Stimulated activated naive CD8-positive, alpha-beta T cell treated with anti-CD3 and anti-CD28 coated beads, Interleukin-15, amount 100 ng/mL, for 72 hours (primary cell): ENCODE measurements around the gene PTPRD.
"Not testable (repeated sequence)": the region's sequence is repeated elsewhere in the genome, so short reads cannot be mapped to it uniquely, and the experiment has no call there.

Experiments
- ATAC-seq: fragments of 150-1000 bp; cut with Tn5 transposase; 2 replicates; pipeline ENCODE4 v1.10.0; 2021; ENCODE audit warnings: mild to moderate bottlenecking, moderate library complexity
- DNase-seq, 2 donors: peaks; one replicate each; pipeline ENCODE4 v3.0.0; 2021 to 2022
- H3K27ac Mint-ChIP-seq, 2 donors: one replicate each; pipeline ENCODE4 v1.8.0; 2022; ENCODE audit warnings: mild to moderate bottlenecking in 2 of 2, mixed read lengths in 2 of 2, moderate library complexity in 2 of 2
- H3K27me3 Mint-ChIP-seq: one replicate; pipeline ENCODE4 v1.8.0; 2022; ENCODE audit warnings: mixed read lengths
- H3K4me1 Mint-ChIP-seq: one replicate; pipeline ENCODE4 v1.8.0; 2022; ENCODE audit warnings: mild to moderate bottlenecking, mixed read lengths
- H3K4me3 Mint-ChIP-seq, 2 donors: one replicate each; pipeline ENCODE4 v1.8.0; 2022; ENCODE audit warnings: mild to moderate bottlenecking in 2 of 2, mixed read lengths in 2 of 2, moderate library complexity in 1 of 2
- H3K9me3 Mint-ChIP-seq, 2 donors: one replicate each; pipeline ENCODE4 v1.8.0; 2022; ENCODE audit warnings: mixed read lengths in 2 of 2

PTPRD gene

GRCh38 chr9:9108641-9109040, 1504.2 kb downstream of the PTPRD start:
- Mint-ChIP-seq H3K9me3 (peaks cover 5 to 7% of the 10 kb centered on the region in 2 donors), H3K4me3 (no peak overlapping the region), H3K27ac (no peak overlapping the region), H3K4me1 (no peaks in the 10 kb centered on the region), H3K27me3 (no peaks in the 10 kb centered on the region)
- no peak for DNase-seq
- no peak for ATAC-seq

GRCh38 chr9:9102295-9102694, 1510.5 kb downstream of the PTPRD start:
- ATAC-seq, result no peak
- H3K9me3 Mint-ChIP-seq, result peaks cover 0 to 7% of the 10 kb centered on the region in 2 donors
- no peaks in the 10 kb centered on the region for H3K4me1 Mint-ChIP-seq

GRCh38 chr9:9100070-9100469, 1512.7 kb downstream of the PTPRD start:
- Mint-ChIP-seq H3K9me3 (peaks cover 0 to 7% of the 10 kb centered on the region in 2 donors), H3K27ac (no peak overlapping the region), H3K4me3 (no peak overlapping the region), H3K27me3 (no peaks in the 10 kb centered on the region), H3K4me1 (no peaks in the 10 kb centered on the region)
- DNase-seq (no peak), ATAC-seq (no peak)

More at GRCh38 chr9:9102295-9102694, 1510.5 kb downstream of the PTPRD start:
- H3K27me3 Mint-ChIP-seq, result no peaks in the 10 kb centered on the region
- H3K4me3 Mint-ChIP-seq, result no peak overlapping the region
- no peak for DNase-seq
- no peak overlapping the region for H3K27ac Mint-ChIP-seq

- Mint-ChIP-seq H3K9me3 (peaks cover 0 to 4% of the 10 kb centered on the region in 2 donors), H3K4me1 (no peaks in the 10 kb centered on the region), H3K4me3 (no peak overlapping the region), H3K27ac (no peak overlapping the region), H3K27me3 (no peaks in the 10 kb centered on the region)
- DNase-seq (no peak), ATAC-seq (no peak)
These were observed 1513.2 kb downstream of the PTPRD start for GRCh38 chr9:9099646-9100045.

- not testable (repeated sequence) for H3K9me3 Mint-ChIP-seq, H3K27ac Mint-ChIP-seq, H3K27me3 Mint-ChIP-seq, H3K4me3 Mint-ChIP-seq, H3K4me1 Mint-ChIP-seq, ATAC-seq, DNase-seq
These were observed 1515.5 kb downstream of the PTPRD start for GRCh38 chr9:9097254-9097653.

- Mint-ChIP-seq H3K9me3 (no peaks in the 10 kb centered on the region), H3K4me1 (no peaks in the 10 kb centered on the region), H3K27ac (no peak overlapping the region), H3K27me3 (no peaks in the 10 kb centered on the region), H3K4me3 (no peak overlapping the region)
- ATAC-seq, result no peak
- DNase-seq, result no peak
These were observed 1521.4 kb downstream of the PTPRD start for GRCh38 chr9:9091387-9091786.

- no peak for ATAC-seq
- Mint-ChIP-seq H3K4me1 (no peaks in the 10 kb centered on the region), H3K9me3 (peaks cover 6 to 28% of the 10 kb centered on the region in 2 donors)
These were observed 1533.3 kb downstream of the PTPRD start for GRCh38 chr9:9079473-9079872.

GRCh38 chr9:9078301-9078700, 1534.5 kb downstream of the PTPRD start:
- H3K27me3 Mint-ChIP-seq, result no peaks in the 10 kb centered on the region
- no peaks in the 10 kb centered on the region for H3K4me1 Mint-ChIP-seq
- H3K4me3 Mint-ChIP-seq, result no peak overlapping the region
- ATAC-seq (no peak), DNase-seq (no peak)
- H3K9me3 Mint-ChIP-seq, result peaks cover 6 to 28% of the 10 kb centered on the region in 2 donors
- no peak overlapping the region for H3K27ac Mint-ChIP-seq

More at GRCh38 chr9:9079473-9079872, 1533.3 kb downstream of the PTPRD start:
- no peak for DNase-seq
- no peaks in the 10 kb centered on the region for H3K27me3 Mint-ChIP-seq
- no peak overlapping the region for H3K4me3 Mint-ChIP-seq
- H3K27ac Mint-ChIP-seq, result no peak overlapping the region

- ATAC-seq (no peak), DNase-seq (no peak)
- no peak overlapping the region for H3K4me3 Mint-ChIP-seq
- no peak overlapping the region for H3K27ac Mint-ChIP-seq
- no peaks in the 10 kb centered on the region for H3K4me1 Mint-ChIP-seq
- no peaks in the 10 kb centered on the region for H3K27me3 Mint-ChIP-seq
- no peaks in the 10 kb centered on the region for H3K9me3 Mint-ChIP-seq
These were observed 1551.2 kb downstream of the PTPRD start for GRCh38 chr9:9061627-9062026.

- Mint-ChIP-seq H3K4me1 (no peaks in the 10 kb centered on the region), H3K4me3 (no peak overlapping the region), H3K27me3 (no peaks in the 10 kb centered on the region), H3K27ac (no peak overlapping the region), H3K9me3 (no peaks in the 10 kb centered on the region)
- ATAC-seq (no peak), DNase-seq (no peak)
These were observed 1558.3 kb downstream of the PTPRD start for GRCh38 chr9:9054354-9054992.

GRCh38 chr9:9045572-9045971, 1567.2 kb downstream of the PTPRD start:
- Mint-ChIP-seq H3K4me1 (no peaks in the 10 kb centered on the region), H3K9me3 (no peaks in the 10 kb centered on the region), H3K27ac (no peak overlapping the region), H3K4me3 (no peak overlapping the region), H3K27me3 (no peaks in the 10 kb centered on the region)
- ATAC-seq (no peak), DNase-seq (no peak)

- H3K27ac Mint-ChIP-seq, result no peak overlapping the region
- no peaks in the 10 kb centered on the region for H3K9me3 Mint-ChIP-seq
- no peak overlapping the region for H3K4me3 Mint-ChIP-seq
- ATAC-seq (no peak), DNase-seq (no peak)
- H3K27me3 Mint-ChIP-seq, result no peaks in the 10 kb centered on the region
- H3K4me1 Mint-ChIP-seq, result no peaks in the 10 kb centered on the region
These were observed 1567.7 kb downstream of the PTPRD start for GRCh38 chr9:9045072-9045471.

GRCh38 chr9:9043788-9044187, 1569.0 kb downstream of the PTPRD start:
- H3K9me3 Mint-ChIP-seq, H3K27me3 Mint-ChIP-seq, H3K4me3 Mint-ChIP-seq, ATAC-seq, H3K27ac Mint-ChIP-seq, DNase-seq, H3K4me1 Mint-ChIP-seq: not testable (repeated sequence)

- DNase-seq, result no peak
- no peak for ATAC-seq
- Mint-ChIP-seq H3K27me3 (no peaks in the 10 kb centered on the region), H3K4me1 (no peaks in the 10 kb centered on the region), H3K4me3 (no peak overlapping the region), H3K9me3 (no peaks in the 10 kb centered on the region), H3K27ac (no peak overlapping the region)
These were observed 1571.0 kb downstream of the PTPRD start for GRCh38 chr9:9041756-9042155.

GRCh38 chr9:9033022-9033421, 1579.8 kb downstream of the PTPRD start:
- H3K4me1 Mint-ChIP-seq, result no peaks in the 10 kb centered on the region
- H3K27ac Mint-ChIP-seq, result no peak overlapping the region
- peaks cover 6 to 10% of the 10 kb centered on the region in 2 donors for H3K9me3 Mint-ChIP-seq
- DNase-seq (no peak), ATAC-seq (no peak)
- no peaks in the 10 kb centered on the region for H3K27me3 Mint-ChIP-seq
- H3K4me3 Mint-ChIP-seq, result no peak overlapping the region

- H3K9me3 Mint-ChIP-seq, result peaks cover 0 to 11% of the 10 kb centered on the region in 2 donors
- H3K27ac Mint-ChIP-seq, result no peak overlapping the region
- no peaks in the 10 kb centered on the region for H3K27me3 Mint-ChIP-seq
- ATAC-seq (no peak), DNase-seq (no peak)
- no peaks in the 10 kb centered on the region for H3K4me1 Mint-ChIP-seq
- H3K4me3 Mint-ChIP-seq, result no peak overlapping the region
These were observed 1596.2 kb downstream of the PTPRD start for GRCh38 chr9:9016597-9016996.

GRCh38 chr9:9004810-9005209, 1608.0 kb downstream of the PTPRD start:
- ATAC-seq (no peak), DNase-seq (no peak)
- Mint-ChIP-seq H3K27ac (no peak overlapping the region), H3K4me3 (no peak overlapping the region), H3K27me3 (no peaks in the 10 kb centered on the region), H3K4me1 (no peaks in the 10 kb centered on the region), H3K9me3 (no peaks in the 10 kb centered on the region)
